ENCODE measurements around the gene LCE7A.

The LCE7A gene

GRCh38 chr1:152888126-152888525, 28.3 kb downstream of the LCE7A start:
- Mint-ChIP-seq H3K9me3 (no peaks in the 10 kb centered on the region), H3K36me3 (ENCODE audit: low read depth) (no peaks in the 10 kb centered on the region), H3K4me3 (no peak overlapping the region)

DNA sequence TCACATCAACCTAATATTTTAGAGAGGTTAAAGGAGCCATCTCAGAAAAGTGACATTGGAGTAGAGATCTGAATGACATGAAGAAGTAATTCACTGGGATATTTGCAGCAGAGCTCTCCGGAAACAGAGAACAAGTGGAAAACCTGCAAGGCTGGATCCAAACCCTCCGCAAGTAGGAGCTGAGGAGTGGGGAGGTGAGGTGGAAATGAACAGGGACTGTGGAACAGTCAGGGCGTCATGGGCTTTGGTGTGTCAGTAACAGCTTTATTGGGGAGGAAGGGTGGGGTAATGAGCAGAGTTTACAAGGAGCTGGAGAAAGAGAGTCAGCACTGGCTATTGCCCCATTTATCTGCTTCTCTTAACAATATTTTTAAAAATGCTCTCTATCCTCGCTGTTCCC, 39.2 kb downstream of the LCE7A start:
- Mint-ChIP-seq H3K9me3 (peaks cover 3% of the 10 kb centered on the region), H3K27me3 (ENCODE audit: low read depth) (peaks cover 9% of the 10 kb centered on the region), H3K4me3 (no peak overlapping the region), H3K27ac (no peak overlapping the region), H3K36me3 (ENCODE audit: low read depth) (no peaks in the 10 kb centered on the region), H3K4me1 (no peaks in the 10 kb centered on the region)
- TF ChIP-seq, protein P1, sequence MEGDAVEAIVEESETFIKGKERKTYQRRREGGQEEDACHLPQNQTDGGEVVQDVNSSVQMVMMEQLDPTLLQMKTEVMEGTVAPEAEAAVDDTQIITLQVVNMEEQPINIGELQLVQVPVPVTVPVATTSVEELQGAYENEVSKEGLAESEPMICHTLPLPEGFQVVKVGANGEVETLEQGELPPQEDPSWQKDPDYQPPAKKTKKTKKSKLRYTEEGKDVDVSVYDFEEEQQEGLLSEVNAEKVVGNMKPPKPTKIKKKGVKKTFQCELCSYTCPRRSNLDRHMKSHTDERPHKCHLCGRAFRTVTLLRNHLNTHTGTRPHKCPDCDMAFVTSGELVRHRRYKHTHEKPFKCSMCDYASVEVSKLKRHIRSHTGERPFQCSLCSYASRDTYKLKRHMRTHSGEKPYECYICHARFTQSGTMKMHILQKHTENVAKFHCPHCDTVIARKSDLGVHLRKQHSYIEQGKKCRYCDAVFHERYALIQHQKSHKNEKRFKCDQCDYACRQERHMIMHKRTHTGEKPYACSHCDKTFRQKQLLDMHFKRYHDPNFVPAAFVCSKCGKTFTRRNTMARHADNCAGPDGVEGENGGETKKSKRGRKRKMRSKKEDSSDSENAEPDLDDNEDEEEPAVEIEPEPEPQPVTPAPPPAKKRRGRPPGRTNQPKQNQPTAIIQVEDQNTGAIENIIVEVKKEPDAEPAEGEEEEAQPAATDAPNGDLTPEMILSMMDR (IDR thresholded peaks at IDR 0.05; ENCODE audit: unreplicated experiment in 3 of 3): no peak

More at GRCh38 chr1:152888126-152888525, 28.3 kb downstream of the LCE7A start:
- Mint-ChIP-seq H3K27ac (no peak overlapping the region), H3K27me3 (ENCODE audit: low read depth) (peaks cover 11% of the 10 kb centered on the region), H3K4me1 (no peaks in the 10 kb centered on the region)
- TF ChIP-seq, protein P1 (IDR thresholded peaks at IDR 0.05; ENCODE audit: unreplicated experiment in 3 of 3): no peak

DNA sequence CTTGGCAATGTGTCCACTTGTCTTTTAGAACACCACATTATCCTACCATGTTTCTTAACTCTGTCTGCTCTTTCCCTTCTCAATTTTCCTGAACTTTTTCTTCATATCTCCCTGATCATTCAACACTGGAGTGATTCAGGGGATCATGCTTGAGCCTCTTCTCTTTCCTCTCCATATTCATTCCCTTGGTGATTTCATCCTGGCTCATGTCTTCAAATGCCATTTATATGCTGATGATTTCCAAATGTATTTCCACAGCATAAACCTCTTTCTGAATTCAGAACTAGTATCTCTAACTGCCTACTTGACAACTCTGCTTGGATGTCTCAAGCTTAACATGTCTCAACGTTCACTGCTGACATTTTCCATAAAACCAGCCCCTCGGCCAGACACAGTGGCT, 40.1 kb downstream of the LCE7A start:
- Mint-ChIP-seq H3K36me3 (ENCODE audit: low read depth) (no peaks in the 10 kb centered on the region), H3K4me3 (no peak overlapping the region), H3K27ac (no peak overlapping the region), H3K9me3 (peaks cover 3% of the 10 kb centered on the region), H3K27me3 (ENCODE audit: low read depth) (peaks cover 9% of the 10 kb centered on the region), H3K4me1 (no peaks in the 10 kb centered on the region)
- TF ChIP-seq, protein P1 (IDR thresholded peaks at IDR 0.05; ENCODE audit: unreplicated experiment in 3 of 3): no peak

- Mint-ChIP-seq H3K4me3 (no peak overlapping the region), H3K9me3 (peaks cover 3% of the 10 kb centered on the region), H3K4me1 (no peaks in the 10 kb centered on the region), H3K27me3 (ENCODE audit: low read depth) (peaks cover 11% of the 10 kb centered on the region), H3K27ac (no peak overlapping the region), H3K36me3 (ENCODE audit: low read depth) (no peaks in the 10 kb centered on the region)
- TF ChIP-seq, protein P1 (IDR thresholded peaks at IDR 0.05; ENCODE audit: unreplicated experiment in 3 of 3): no peak
These were observed 41.8 kb downstream of the LCE7A start for GRCh38 chr1:152901631-152902030.

DNA sequence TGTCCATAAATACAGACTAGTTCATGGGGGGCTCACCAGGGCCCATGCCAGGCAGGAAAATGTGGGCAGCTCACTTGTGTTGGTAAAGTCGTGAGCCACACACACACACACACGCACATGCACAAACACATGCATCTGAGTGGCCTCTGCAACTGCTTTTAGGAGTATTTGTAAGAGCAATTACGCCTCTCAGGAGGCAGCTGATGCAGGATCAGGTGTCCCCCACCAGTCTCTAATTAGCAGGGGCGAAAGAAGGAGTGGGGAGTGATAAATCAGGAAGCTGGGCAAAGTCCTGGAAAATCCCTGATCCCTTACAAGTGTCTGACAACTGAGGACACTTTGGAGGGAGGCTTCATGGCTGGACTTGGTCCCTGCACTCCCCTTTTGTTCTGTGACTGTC, 42.8 kb downstream of the LCE7A start:
- Mint-ChIP-seq H3K4me3 (no peak overlapping the region), H3K9me3 (peaks cover 3% of the 10 kb centered on the region), H3K36me3 (ENCODE audit: low read depth) (no peaks in the 10 kb centered on the region), H3K27me3 (ENCODE audit: low read depth) (peaks cover 11% of the 10 kb centered on the region), H3K4me1 (no peaks in the 10 kb centered on the region), H3K27ac (no peak overlapping the region)
- TF ChIP-seq, protein P1 (IDR thresholded peaks at IDR 0.05; ENCODE audit: unreplicated experiment in 3 of 3): no peak

DNA sequence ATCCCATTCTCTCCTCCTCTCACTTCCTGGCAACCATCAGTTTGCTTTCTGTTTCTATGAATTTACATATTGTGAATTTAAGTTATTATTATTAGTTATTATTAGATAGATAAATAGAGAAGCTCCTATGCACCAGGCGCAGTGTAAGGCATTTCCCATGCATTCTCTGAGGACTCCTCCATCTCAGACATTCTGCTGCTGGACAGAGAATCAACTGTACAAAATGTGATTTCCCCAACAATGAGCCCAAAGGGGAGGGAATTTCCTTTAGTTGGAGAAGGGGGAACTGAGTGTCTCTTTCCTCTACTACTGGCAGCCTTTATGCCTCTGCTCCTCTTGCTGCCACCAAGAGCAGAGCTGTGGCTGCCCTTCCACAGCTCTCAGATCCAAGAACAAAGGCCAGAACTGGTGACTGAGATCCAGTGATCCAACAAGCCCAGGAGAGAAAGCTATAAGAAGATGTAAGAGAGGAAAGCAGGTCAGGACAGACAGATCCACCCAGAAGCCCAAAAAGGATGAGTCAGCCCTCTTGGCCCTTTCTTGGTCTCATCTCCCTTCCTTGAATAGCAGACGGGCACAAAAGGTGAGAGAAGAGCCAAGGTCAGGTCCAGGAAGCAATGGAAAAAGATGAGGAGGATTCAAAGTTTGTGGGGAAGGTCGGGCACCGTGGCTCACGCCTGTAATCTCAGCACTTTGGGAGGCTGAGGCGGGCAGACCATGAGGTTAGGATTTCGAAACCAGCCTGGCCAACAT, 45.1 kb downstream of the LCE7A start:
- H3K4me3 Mint-ChIP-seq: no peak overlapping the region
- TF ChIP-seq, protein P1 (IDR thresholded peaks at IDR 0.05; ENCODE audit: unreplicated experiment in 3 of 3): no peak
- H3K36me3 Mint-ChIP-seq (ENCODE audit: low read depth): no peaks in the 10 kb centered on the region
- H3K27ac Mint-ChIP-seq: no peak overlapping the region
- no peaks in the 10 kb centered on the region for H3K4me1 Mint-ChIP-seq
- H3K9me3 Mint-ChIP-seq: peaks cover 3% of the 10 kb centered on the region
- H3K27me3 Mint-ChIP-seq (ENCODE audit: low read depth): peaks cover 8% of the 10 kb centered on the region
